ENCODE measurements around the gene DLG2.

Gene DLG2

GRCh38 chr11:83477772-83478171, 2149.4 kb downstream of the DLG2 start:
- TF ChIP-seq CTCF (conservative IDR thresholded peaks at IDR 0.05; ENCODE audit: low read depth, low read length), result no peak
- no peak overlapping the region for H3K4me3 ChIP-seq (ENCODE audit: low read depth, low read length)
- no peak for DNase-seq (ENCODE audit: low read depth)

- DNase-seq (ENCODE audit: low read depth), result no peak
- no peak for TF ChIP-seq CTCF (conservative IDR thresholded peaks at IDR 0.05; ENCODE audit: low read depth, low read length)
- no peak overlapping the region for H3K4me3 ChIP-seq (ENCODE audit: low read depth, low read length)
These were observed 2151.4 kb downstream of the DLG2 start for GRCh38 chr11:83475760-83476159.

DNA sequence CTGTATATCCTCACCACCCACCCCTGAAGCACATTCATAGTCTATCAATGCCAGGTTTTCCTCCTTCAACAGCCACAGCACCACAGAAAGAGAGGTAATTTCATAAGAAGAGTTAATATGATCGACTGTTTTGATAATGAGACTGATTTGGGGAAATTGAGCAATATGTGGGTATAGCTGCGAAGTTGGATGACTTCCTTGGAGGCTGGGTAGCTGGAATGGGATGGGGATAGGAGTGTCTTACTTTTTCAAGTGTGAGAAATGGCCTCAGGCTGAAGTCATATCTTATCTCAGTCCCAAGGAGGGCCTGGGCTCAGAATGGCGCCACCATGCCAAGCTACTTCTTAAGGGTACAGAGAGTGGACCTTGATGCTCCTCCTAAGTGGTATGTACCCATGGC, 2153.4 kb downstream of the DLG2 start:
- H3K4me3 ChIP-seq (ENCODE audit: low read depth, low read length), result no peak overlapping the region
- TF ChIP-seq CTCF (conservative IDR thresholded peaks at IDR 0.05; ENCODE audit: low read depth, low read length), result no peak
- DNase-seq (ENCODE audit: low read depth), result no peak

- DNase-seq (ENCODE audit: low read depth), result no peak
- no peak overlapping the region for H3K4me3 ChIP-seq (ENCODE audit: low read depth, low read length)
- no peak for TF ChIP-seq CTCF (conservative IDR thresholded peaks at IDR 0.05; ENCODE audit: low read depth, low read length)
These were observed 2154.3 kb downstream of the DLG2 start for GRCh38 chr11:83472806-83473205.

- DNase-seq (ENCODE audit: low read depth), result no peak
- TF ChIP-seq CTCF (conservative IDR thresholded peaks at IDR 0.05; ENCODE audit: low read depth, low read length), result no peak
- no peak overlapping the region for H3K4me3 ChIP-seq (ENCODE audit: low read depth, low read length)
These were observed 2155.1 kb downstream of the DLG2 start for GRCh38 chr11:83471831-83472727.

- DNase-seq (ENCODE audit: low read depth), result no peak
- H3K4me3 ChIP-seq (ENCODE audit: low read depth, low read length), result no peak overlapping the region
- TF ChIP-seq CTCF (conservative IDR thresholded peaks at IDR 0.05; ENCODE audit: low read depth, low read length), result no peak
These were observed 2159.3 kb downstream of the DLG2 start for GRCh38 chr11:83467837-83468236.

Measured in choroid plexus epithelial cell (primary cell).